Frontal cortex (tissue), 4 donors: ENCODE results near the gene CTIF. TPM values are rescaled to one million over a fixed set of nuclear protein-coding genes. Genes with fewer than 3 reads are reported as not detected.
A peak's percentile ranks its signal among the peaks of the same experiment; 100 is the strongest.

Experiments used
- DNase-seq, 2 donors: peaks; one replicate each; pipeline ENCODE4 v3.0.0; 2012; ENCODE audit warnings: low spot score in 2 of 2
- FAIRE-seq: peaks from 2 replicates; lab custom pipeline; 2012; peaks lifted over from hg19 to GRCh38; lab: Jason Lieb, UNC
- total RNA-seq: library from RNA; depleted of rRNA; stranded (reverse); fragments of >200 nt; gene quantifications from one replicate; pipeline ENCODE4 v1.2.3, GENCODE V29; 2014
- donor health status: control.
- donor health status: control.
- donor health status: control.

The CTIF gene
- total RNA-seq, 1 donor from 2014 or later, result 42.0 TPM

- FAIRE-seq, result no peak
- DNase-seq, result no peak
These were observed 33.0 kb downstream of the CTIF start for GRCh38 chr18:48571639-48572384.

GRCh38 chr18:48572402-48573126 is 33.7 kb downstream of the CTIF start:
- no peak for FAIRE-seq

GRCh38 chr18:48573632-48574283 is 34.9 kb downstream of the CTIF start:
- FAIRE-seq (no peak), DNase-seq (no peak)

More at GRCh38 chr18:48572402-48573126, 33.7 kb downstream of the CTIF start:
- DNase-seq, result no peak

GRCh38 chr18:48574667-48575300 is 36.0 kb downstream of the CTIF start:
- no peak for DNase-seq
- no peak for FAIRE-seq

- no peak for FAIRE-seq
These were observed 36.4 kb downstream of the CTIF start for GRCh38 chr18:48575301-48575657.

GRCh38 chr18:48575658-48576456 is 37.0 kb downstream of the CTIF start:
- FAIRE-seq (no peak), DNase-seq (peak in 1 of 2 donors; percentile 16)

More at GRCh38 chr18:48575301-48575657, 36.4 kb downstream of the CTIF start:
- DNase-seq, result no peak

GRCh38 chr18:48576457-48576771 is 37.6 kb downstream of the CTIF start:
- no peak for DNase-seq
- FAIRE-seq, result no peak

GRCh38 chr18:48577478-48578190 is 38.8 kb downstream of the CTIF start:
- FAIRE-seq (no peak), DNase-seq (no peak)

GRCh38 chr18:48578289-48578688 is 39.5 kb downstream of the CTIF start:
- DNase-seq (no peak), FAIRE-seq (no peak)

- DNase-seq (no peak), FAIRE-seq (no peak)
These were observed 41.2 kb downstream of the CTIF start for GRCh38 chr18:48580066-48580465.

- DNase-seq (no peak), FAIRE-seq (no peak)
These were observed 42.0 kb downstream of the CTIF start for GRCh38 chr18:48580782-48581181.

GRCh38 chr18:48581206-48581605 is 42.4 kb downstream of the CTIF start:
- no peak for FAIRE-seq
- no peak for DNase-seq

GRCh38 chr18:48581941-48582340 is 43.1 kb downstream of the CTIF start:
- DNase-seq (no peak), FAIRE-seq (no peak)

- DNase-seq, result no peak
These were observed 44.1 kb downstream of the CTIF start for GRCh38 chr18:48582946-48583345.

GRCh38 chr18:48583573-48583972 is 44.7 kb downstream of the CTIF start:
- FAIRE-seq (no peak), DNase-seq (no peak)

More at GRCh38 chr18:48582946-48583345, 44.1 kb downstream of the CTIF start:
- FAIRE-seq, result no peak

- peak in 1 of 2 donors; percentile 33 for DNase-seq
- no peak for FAIRE-seq
These were observed 51.1 kb downstream of the CTIF start for GRCh38 chr18:48589797-48590519.

GRCh38 chr18:48590678-48591077 is 51.8 kb downstream of the CTIF start:
- FAIRE-seq, result no peak
- no peak for DNase-seq

GRCh38 chr18:48592540-48593171 is 53.8 kb downstream of the CTIF start:
- no peak for FAIRE-seq
- peak in 1 of 2 donors; percentile 49 for DNase-seq
